GM20000 (cell line): ENCODE measurements around the gene NPY5R.

Experiments used
- DNase-seq: peaks from one replicate; pipeline ENCODE4 v3.0.0; 2012; ENCODE audit warnings: low spot score
- CTCF ChIP-seq: IDR thresholded peaks from 2 replicates; pipeline ENCODE4 v1.5.1; 2012; ENCODE audit warnings: mild to moderate bottlenecking, control low read depth; ENCODE audit errors: extremely low read depth, missing control alignments

Gene NPY5R

GRCh38 chr4:163384926-163385325 is 41.2 kb downstream of the NPY5R start:
- no peak for TF ChIP-seq CTCF
- no peak for DNase-seq

GRCh38 chr4:163385466-163385865 is 41.8 kb downstream of the NPY5R start:
- TF ChIP-seq CTCF = no peak
- DNase-seq = no peak

- no peak for DNase-seq
- no peak for TF ChIP-seq CTCF
Measured at GRCh38 chr4:163391756-163392155, 48.1 kb downstream of the NPY5R start.

GRCh38 chr4:163392328-163392727 is 48.6 kb downstream of the NPY5R start:
- no peak for TF ChIP-seq CTCF
- no peak for DNase-seq

- no peak for DNase-seq
- no peak for TF ChIP-seq CTCF
Measured at GRCh38 chr4:163393471-163393870, 49.8 kb downstream of the NPY5R start.

- no peak for TF ChIP-seq CTCF
- no peak for DNase-seq
Measured at GRCh38 chr4:163395055-163395454, 51.4 kb downstream of the NPY5R start.

- no peak for DNase-seq
- no peak for TF ChIP-seq CTCF
Measured at GRCh38 chr4:163395758-163396157, 52.1 kb downstream of the NPY5R start.
